Measurements from ENCODE around the gene FIP1L1. TPM values are rescaled to one million over a fixed set of nuclear protein-coding genes. Genes with fewer than 3 reads are reported as not detected.
"Not testable (repeated sequence)": the region's sequence is repeated elsewhere in the genome, so short reads cannot be mapped to it uniquely, and the experiment has no call there.

FIP1L1 gene
- total RNA-seq, 1 donor from 2014 or later, result 57.8 TPM

DNA sequence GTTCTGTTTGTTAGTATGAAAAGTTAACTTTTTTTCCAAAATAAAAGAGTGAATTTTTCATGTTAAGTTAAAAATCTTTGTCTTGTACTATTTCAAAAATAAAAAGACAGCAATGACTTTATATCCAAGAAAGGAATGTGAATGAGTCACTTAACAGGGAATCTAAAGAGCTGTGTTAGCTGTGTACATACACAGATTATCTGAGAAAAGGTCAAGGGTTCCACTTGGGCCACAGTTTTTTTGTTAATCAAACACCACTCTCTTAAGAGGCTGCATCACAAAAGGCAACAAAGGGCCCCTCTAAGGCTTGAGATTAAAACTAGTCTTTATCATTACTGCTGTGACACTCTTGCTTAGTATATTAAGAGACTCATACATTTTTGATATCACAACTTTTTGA is 82.1 kb downstream of the FIP1L1 start:
- TF ChIP-seq, protein P1, sequence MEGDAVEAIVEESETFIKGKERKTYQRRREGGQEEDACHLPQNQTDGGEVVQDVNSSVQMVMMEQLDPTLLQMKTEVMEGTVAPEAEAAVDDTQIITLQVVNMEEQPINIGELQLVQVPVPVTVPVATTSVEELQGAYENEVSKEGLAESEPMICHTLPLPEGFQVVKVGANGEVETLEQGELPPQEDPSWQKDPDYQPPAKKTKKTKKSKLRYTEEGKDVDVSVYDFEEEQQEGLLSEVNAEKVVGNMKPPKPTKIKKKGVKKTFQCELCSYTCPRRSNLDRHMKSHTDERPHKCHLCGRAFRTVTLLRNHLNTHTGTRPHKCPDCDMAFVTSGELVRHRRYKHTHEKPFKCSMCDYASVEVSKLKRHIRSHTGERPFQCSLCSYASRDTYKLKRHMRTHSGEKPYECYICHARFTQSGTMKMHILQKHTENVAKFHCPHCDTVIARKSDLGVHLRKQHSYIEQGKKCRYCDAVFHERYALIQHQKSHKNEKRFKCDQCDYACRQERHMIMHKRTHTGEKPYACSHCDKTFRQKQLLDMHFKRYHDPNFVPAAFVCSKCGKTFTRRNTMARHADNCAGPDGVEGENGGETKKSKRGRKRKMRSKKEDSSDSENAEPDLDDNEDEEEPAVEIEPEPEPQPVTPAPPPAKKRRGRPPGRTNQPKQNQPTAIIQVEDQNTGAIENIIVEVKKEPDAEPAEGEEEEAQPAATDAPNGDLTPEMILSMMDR (IDR thresholded peaks at IDR 0.05), result no peak
- Mint-ChIP-seq H3K4me3 (ENCODE audit: unreplicated experiment) (no peak overlapping the region), H3K27ac (ENCODE audit: unreplicated experiment) (peak overlapping the region; percentile 20), H3K9me3 (ENCODE audit: unreplicated experiment) (no peaks in the 10 kb centered on the region), H3K4me1 (ENCODE audit: unreplicated experiment) (peaks cover 13% of the 10 kb centered on the region), H3K27me3 (ENCODE audit: unreplicated experiment) (no peaks in the 10 kb centered on the region), H3K36me3 (ENCODE audit: unreplicated experiment) (peaks cover 63% of the 10 kb centered on the region)
- DNase-seq (ENCODE audit: extremely low spot score, unreplicated experiment), result no peak

DNA sequence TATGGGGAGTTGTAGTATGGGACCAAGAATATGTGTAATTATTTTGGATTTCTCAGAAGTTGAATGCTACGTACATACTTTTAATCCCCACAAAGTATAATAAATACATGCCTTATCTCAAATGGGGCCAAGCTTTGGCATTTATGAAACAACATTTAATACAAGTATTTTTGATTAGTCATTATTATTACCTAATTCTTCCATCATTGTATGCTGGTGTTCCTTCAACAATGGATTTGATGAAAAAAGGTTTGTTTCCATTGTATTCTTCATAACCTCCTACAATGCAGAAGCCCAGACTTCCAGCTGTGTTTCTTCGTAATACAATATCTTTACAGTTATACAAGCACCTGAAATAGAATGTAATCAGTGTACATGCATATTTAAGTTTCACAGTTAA is 83.8 kb downstream of the FIP1L1 start:
- H3K27me3 Mint-ChIP-seq (ENCODE audit: unreplicated experiment), result no peaks in the 10 kb centered on the region
- H3K27ac Mint-ChIP-seq (ENCODE audit: unreplicated experiment), result no peak overlapping the region
- DNase-seq (ENCODE audit: extremely low spot score, unreplicated experiment), result no peak

DNA sequence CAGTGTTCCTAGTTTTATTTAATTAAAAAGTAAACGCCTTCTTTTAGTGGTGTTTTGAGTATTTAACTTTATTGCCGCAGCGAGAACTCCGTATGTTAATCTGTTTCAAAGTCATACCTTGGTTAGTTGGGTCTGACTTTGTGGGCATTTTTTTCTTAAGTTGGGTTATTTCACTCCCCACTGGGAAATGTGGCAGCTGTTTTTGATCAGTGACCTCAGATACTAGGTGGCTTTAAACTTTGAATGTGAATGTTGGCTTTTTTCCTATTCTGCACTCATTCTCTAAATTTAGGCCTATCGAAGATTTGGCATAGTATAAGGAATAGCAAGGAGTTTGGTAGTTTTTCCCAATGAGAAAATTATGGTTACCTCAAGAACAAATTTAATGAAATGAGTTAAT is 85.9 kb downstream of the FIP1L1 start:
- no peaks in the 10 kb centered on the region for H3K27me3 Mint-ChIP-seq (ENCODE audit: unreplicated experiment)
- no peak overlapping the region for H3K27ac Mint-ChIP-seq (ENCODE audit: unreplicated experiment)
- H3K36me3 Mint-ChIP-seq (ENCODE audit: unreplicated experiment), result peaks cover 54% of the 10 kb centered on the region

More for the DNA sequence above, 83.8 kb downstream of the FIP1L1 start:
- H3K4me3 Mint-ChIP-seq (ENCODE audit: unreplicated experiment), result no peak overlapping the region
- no peaks in the 10 kb centered on the region for H3K9me3 Mint-ChIP-seq (ENCODE audit: unreplicated experiment)
- TF ChIP-seq, protein P1 (IDR thresholded peaks at IDR 0.05), result no peak
- peaks cover 54% of the 10 kb centered on the region for H3K36me3 Mint-ChIP-seq (ENCODE audit: unreplicated experiment)
- peaks cover 11% of the 10 kb centered on the region for H3K4me1 Mint-ChIP-seq (ENCODE audit: unreplicated experiment)

DNA sequence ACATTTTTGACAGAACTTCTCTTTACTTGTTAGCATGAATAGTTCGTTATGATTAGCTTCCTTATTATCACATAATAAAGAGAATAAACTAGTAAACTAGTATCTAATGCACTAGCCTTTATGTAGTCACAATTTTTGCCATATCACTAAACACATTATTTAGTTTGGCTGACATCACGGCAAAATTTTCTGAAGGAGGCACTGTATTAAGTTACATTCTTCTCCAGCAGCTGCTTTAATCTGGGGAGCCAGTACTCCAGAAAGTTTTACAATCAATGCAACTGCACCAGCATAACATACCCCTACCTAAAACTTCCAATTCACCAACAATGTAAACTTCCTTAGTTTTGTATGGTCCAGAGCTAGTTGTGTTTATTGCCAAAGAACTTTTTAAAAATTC is 87.8 kb downstream of the FIP1L1 start:
- H3K4me3 Mint-ChIP-seq (ENCODE audit: unreplicated experiment), result no peak overlapping the region
- H3K4me1 Mint-ChIP-seq (ENCODE audit: unreplicated experiment), result peaks cover 2% of the 10 kb centered on the region
- no peak overlapping the region for H3K27ac Mint-ChIP-seq (ENCODE audit: unreplicated experiment)
- H3K36me3 Mint-ChIP-seq (ENCODE audit: unreplicated experiment), result peaks cover 42% of the 10 kb centered on the region
- DNase-seq (ENCODE audit: extremely low spot score, unreplicated experiment), result no peak
- TF ChIP-seq, protein P1 (IDR thresholded peaks at IDR 0.05), result no peak
- no peaks in the 10 kb centered on the region for H3K27me3 Mint-ChIP-seq (ENCODE audit: unreplicated experiment)
- H3K9me3 Mint-ChIP-seq (ENCODE audit: unreplicated experiment), result peaks cover 13% of the 10 kb centered on the region

More for the DNA sequence above, 85.9 kb downstream of the FIP1L1 start:
- peaks cover 11% of the 10 kb centered on the region for H3K4me1 Mint-ChIP-seq (ENCODE audit: unreplicated experiment)
- H3K4me3 Mint-ChIP-seq (ENCODE audit: unreplicated experiment), result no peak overlapping the region
- H3K9me3 Mint-ChIP-seq (ENCODE audit: unreplicated experiment), result peaks cover 7% of the 10 kb centered on the region
- TF ChIP-seq, protein P1 (IDR thresholded peaks at IDR 0.05), result no peak
- no peak for DNase-seq (ENCODE audit: extremely low spot score, unreplicated experiment)

DNA sequence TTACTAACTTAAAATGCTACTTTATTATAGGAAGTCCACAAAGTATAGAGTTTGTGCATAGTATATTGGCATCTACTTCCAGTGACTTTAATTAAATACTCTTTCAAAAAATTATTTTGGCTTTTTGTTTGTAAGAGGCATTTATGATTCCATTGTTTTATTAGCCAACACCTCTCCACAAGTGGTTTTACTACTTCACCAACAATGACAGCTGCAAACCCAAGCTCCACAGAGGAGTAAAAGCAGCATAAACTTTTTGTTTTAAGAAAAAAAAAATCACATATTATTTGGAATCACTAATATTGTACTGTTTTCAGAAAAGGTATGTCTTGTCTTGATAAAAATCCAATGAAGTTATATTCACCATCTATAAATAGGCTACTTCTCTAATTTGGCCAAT is 88.5 kb downstream of the FIP1L1 start:
- Mint-ChIP-seq H3K27ac (ENCODE audit: unreplicated experiment) (no peak overlapping the region), H3K9me3 (ENCODE audit: unreplicated experiment) (peaks cover 13% of the 10 kb centered on the region), H3K4me3 (ENCODE audit: unreplicated experiment) (no peak overlapping the region), H3K27me3 (ENCODE audit: unreplicated experiment) (no peaks in the 10 kb centered on the region), H3K36me3 (ENCODE audit: unreplicated experiment) (peaks cover 39% of the 10 kb centered on the region), H3K4me1 (ENCODE audit: unreplicated experiment) (no peaks in the 10 kb centered on the region)
- no peak for DNase-seq (ENCODE audit: extremely low spot score, unreplicated experiment)
- TF ChIP-seq, protein P1 (IDR thresholded peaks at IDR 0.05), result no peak

DNA sequence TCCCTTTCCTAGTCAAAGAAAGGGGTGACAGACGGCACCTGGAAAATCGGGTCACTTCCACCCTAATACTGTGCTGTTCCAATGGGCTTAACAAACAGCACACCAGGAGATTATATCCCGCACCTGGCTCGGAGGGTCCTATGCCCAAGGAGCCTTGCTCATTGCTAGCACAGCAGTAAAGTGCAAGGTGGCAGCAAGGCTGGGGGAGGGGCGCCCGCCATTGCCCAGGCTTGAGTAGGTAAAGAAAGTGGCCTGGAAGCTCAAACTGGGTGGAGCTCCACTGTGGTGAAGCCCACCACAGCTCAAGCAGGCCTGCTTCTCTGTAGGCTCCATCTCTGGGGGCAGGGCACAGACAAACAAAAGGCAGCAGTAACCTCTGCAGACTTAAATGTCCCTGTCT is 89.1 kb downstream of the FIP1L1 start:
- H3K4me1 Mint-ChIP-seq (ENCODE audit: unreplicated experiment); H3K4me3 Mint-ChIP-seq (ENCODE audit: unreplicated experiment); H3K27me3 Mint-ChIP-seq (ENCODE audit: unreplicated experiment); DNase-seq (ENCODE audit: extremely low spot score, unreplicated experiment); H3K27ac Mint-ChIP-seq (ENCODE audit: unreplicated experiment): not testable (repeated sequence)
- peaks cover 33% of the 10 kb centered on the region for H3K36me3 Mint-ChIP-seq (ENCODE audit: unreplicated experiment)
- peaks cover 13% of the 10 kb centered on the region for H3K9me3 Mint-ChIP-seq (ENCODE audit: unreplicated experiment)

All from osteocyte (in vitro differentiated cells).